GM20431 (cell line): ENCODE measurements around the gene SLAMF9.

Experiments
- in situ Hi-C: fragments of 300-500 bp; cut with MseI, MboI; formaldehyde crosslinking; loops from one replicate; pipeline ENCODE4 v1.15.0; 2020; ENCODE audit warnings: low sequenced_read_pairs; ENCODE audit not compliant: unreplicated experiment

The SLAMF9 gene

DNA sequence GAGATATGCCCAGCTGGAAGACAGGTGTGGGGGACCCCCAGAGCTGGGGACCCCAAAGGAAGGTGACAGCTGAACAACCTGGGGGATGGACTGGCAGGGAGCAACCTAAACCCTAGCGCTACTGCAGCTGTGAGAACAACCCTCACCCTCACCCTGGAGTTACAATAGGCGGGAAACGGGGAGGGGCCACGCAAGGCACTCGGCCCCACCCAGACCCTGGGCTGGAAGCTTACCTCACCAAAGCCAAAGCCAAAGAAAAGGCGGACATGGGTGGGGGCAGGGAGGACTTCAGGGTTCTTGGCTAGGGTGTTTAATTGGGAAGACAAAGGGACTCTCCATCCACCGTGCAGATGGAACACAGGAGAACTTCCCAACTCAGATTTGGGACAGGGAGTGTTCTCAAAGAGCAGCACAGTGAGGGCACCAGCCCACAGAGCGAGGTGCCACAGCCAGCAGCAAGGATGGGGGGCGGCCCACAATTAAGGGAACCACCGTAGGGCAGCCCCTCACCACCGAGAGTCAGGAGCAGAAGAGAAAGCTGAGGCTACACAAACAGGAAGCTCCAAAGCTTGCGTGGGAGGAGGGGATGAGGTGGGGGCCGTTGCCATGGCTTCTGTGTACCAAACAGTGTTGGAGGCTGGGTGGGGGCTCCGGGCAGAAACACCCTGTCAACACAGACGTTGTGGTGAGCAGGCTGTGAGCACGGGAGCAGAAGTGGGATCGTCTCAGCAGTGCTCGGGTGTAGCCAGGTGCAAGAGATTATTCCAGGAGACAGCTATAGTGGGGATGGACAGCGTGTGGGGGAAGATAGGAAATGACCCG is 30.6 kb downstream of the SLAMF9 start:
- in situ Hi-C loops = no loop called here

GRCh38 chr1:159922511-159923202 is 31.4 kb downstream of the SLAMF9 start:
- in situ Hi-C loops = no loop called here

DNA sequence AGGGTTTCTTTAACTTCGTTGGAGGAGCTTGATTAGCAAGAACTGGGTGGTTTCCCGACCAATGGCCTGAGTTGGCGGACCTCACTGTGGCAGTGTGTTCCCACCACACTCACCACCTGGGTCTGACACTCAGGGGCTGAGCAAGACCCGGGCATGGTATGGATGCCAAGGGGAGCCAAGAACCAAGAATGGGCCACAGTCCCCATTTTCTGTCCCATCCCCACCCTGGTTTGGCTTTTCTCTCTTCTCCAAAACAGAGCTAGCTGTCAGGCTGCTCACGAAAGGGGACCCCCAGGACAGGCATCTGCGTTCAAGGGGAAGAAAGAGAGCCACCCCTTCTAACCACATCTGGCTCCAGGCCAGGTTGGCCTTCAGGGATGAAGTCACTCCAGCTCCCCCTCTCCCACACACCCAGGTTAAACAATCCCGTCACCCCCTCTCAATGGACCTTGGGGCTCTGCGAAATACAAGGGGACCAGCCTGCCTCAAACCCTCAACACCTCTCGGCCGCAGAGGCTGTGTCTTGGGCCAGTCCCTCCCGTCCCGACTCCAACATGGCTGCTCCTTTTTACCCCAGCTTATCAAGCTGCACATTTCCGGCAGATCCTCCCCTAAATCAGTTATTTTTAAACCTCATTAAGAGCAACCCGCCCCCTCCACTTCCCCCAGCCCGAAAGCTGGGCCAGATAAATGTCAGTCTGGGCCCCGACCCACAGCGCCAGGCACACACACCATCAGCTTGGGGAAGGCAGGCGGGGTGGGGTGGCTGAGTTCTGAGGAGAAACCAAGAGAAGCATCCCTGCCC is 32.1 kb downstream of the SLAMF9 start:
- in situ Hi-C loops = no loop called here

DNA sequence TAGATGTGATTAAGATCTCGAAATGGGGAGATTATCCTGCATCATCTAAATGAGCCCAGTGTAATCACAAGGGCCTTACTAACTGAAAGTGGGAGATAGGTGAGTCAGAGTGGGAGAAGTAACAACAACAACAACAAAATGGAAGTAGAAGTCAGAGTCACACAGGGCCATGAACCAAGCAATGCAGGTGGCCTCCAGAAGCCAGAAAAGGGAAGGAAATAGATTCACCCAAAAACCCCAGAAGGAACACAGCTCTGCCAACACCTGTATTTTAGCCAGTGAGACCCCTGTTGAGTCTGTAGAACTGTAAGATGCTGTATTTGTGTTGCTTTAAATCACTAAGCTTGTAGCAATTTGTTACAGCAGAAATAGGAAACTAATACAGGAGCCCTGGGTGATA is 32.8 kb downstream of the SLAMF9 start:
- in situ Hi-C loops = no loop called here

GRCh38 chr1:159920651-159921050 is 33.4 kb downstream of the SLAMF9 start:
- in situ Hi-C loops = no loop called here

GRCh38 chr1:159920202-159920601 is 33.8 kb downstream of the SLAMF9 start:
- in situ Hi-C loops = no loop called here

- in situ Hi-C loops = no loop called here
Measured at GRCh38 chr1:159919236-159919865, 34.7 kb downstream of the SLAMF9 start.

- in situ Hi-C loops = no loop called here
Measured at GRCh38 chr1:159918352-159919200, 35.5 kb downstream of the SLAMF9 start.

DNA sequence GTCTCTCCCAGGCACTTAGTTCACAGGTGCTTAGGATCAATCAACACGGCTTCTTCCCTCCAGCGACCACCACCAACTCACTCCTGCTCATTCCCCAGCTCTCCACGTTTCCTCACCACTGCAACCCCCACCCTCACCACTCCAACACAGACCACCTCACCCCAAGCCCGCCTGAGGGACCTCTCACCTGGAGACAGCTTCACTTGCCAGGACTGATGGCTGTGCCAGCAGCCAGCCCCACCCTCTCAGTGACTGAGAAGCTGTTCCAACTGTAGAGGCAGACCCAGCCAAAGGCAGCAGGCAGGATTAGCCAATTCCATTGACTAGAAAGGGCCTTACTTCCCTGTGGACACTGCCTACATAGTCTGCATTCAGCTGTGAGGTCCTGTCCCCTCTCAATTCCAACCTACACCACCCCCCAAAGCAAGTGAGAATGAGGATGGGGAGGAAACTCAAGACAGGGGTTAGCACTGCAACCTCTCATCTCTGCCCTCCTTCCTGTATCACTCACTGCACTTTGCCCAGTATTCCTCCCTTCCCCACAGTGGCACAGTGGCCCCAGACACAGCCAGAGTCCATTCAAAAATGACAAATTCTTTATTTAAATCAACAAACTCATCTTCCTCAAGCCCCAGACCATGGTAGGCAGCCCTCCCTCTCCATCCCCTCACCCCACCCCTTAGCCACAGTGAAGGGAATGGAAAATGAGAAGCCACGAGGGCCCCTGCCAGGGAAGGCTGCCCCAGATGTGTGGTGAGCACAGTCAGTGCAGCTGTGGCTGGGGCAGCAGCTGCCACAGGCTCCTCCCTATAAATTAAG is 36.3 kb downstream of the SLAMF9 start:
- in situ Hi-C loops = no loop called here

GRCh38 chr1:159916242-159917051 is 37.6 kb downstream of the SLAMF9 start:
- in situ Hi-C loops = no loop called here

DNA sequence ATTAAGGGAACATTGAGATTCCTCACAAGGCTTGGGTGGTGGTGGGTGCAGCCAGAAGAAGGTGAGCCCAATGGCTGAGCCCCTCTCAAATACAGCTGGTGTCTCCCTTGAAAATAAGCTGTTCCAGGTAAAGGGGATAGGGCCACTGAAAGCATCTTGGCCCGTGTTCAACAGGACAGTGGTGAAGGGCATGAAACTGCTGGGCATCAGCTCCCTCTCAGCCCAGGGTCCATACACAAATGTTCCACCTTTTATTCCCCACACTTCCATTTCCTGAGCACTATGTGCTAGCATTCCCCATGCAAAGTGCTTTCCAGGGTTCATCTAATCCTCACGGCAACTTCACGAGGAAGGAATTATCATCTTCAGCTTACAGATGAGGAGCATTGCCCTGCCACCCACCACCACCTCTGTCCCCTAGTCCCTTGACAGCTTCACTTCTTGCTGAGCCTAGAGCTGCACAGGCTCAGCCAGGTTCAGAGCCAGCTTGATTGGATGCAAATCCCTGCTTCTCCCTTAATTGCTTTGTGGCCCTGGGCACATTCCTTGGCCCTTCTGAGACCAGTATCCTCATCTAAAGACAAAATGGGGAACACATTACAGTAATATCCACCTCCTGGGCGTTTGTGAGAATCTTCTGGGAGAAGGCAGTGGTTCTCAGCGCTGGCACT is 38.3 kb downstream of the SLAMF9 start:
- in situ Hi-C loops = no loop called here

DNA sequence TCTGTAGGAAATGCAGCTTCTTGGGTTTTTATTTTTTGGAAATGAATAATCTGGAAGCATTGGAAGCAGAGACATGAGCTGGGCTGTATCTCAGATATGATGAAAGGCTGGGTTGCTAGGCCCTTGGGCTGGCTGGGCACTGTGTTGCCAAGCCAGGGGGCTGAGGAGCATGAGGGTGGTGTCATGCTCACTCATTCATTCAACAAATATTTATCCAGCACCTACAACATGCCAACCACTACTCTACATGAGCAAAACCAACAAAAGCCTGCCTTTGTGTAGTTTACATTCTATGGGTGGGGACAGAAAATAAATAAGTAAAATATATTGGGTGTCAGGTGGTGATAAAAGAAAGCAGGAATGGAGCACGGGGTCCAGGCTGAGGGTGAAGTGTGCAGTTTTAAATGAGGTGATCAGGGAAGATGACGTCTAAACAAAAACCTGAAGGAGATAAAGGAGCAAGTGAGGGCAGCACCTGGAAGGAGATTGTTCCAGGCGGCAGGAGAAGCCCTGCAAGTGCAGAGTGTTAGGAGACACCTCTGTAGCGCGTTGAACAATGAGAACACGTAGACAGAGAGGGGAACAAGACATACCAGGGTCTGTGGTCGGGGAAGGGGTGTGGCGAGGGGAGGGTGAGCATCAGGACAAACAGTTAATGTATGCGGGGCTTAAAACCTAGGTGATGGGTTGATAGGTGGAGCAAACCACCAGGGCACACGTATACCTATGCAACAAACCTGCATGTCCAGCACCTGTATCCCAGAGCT is 39.6 kb downstream of the SLAMF9 start:
- in situ Hi-C loops = no loop called here

DNA sequence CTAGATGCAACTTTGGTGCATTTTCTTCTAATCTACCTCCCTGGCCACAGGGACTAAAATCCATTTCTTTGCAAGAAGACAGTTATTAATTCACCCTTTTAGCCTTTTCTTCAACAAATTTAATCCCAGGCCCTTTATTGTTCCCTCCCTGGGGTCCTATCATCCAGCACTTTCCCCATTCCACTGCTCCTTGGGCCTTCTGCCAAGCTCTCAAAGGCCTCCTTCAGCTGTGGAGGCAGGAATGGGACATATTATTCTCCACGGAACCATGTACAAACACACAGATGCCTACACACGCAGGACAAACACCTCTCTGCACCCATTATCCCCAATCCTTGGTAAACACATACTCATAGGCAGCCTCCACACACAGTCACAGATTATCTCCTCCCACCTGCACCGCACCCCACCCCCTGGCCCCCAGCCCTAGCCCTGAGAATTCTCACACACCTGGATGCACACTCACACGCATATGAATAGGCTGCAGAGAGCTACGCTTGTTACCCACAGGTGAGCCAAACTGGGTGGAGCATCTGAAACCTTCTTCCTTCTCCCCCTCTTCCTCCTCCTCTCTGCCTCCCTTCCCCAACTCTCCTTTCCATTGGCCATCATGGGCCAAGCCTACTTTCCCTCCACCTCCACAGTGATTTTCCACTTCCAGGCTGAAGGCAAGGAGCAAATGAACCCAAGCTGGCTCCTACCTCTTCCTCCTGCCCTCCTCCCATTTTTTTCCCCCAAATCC is 40.4 kb downstream of the SLAMF9 start:
- in situ Hi-C loops = no loop called here

GRCh38 chr1:159911326-159912070 is 42.5 kb downstream of the SLAMF9 start:
- in situ Hi-C loops = no loop called here
